Sciatic nerve (tissue), 2 donors: ENCODE measurements around the gene ATP5PO. TPM values are rescaled to one million over a fixed set of nuclear protein-coding genes. Genes with fewer than 3 reads are reported as not detected.

Experiments
- ATAC-seq: fragments of 200-7000 bp; cut with Tn5 transposase; one replicate; pipeline ENCODE4 v1.9.1; 2020; ENCODE audit warnings: mild to moderate bottlenecking, moderate library complexity
- DNase-seq: peaks from one replicate; pipeline ENCODE4 v3.0.0-alpha.2; 2020; ENCODE audit warnings: low spot score
- intact Hi-C: fragments of 100-400 bp; cut with DNase I; formaldehyde crosslinking; loops from one replicate; pipeline ENCODE4 v1.14.2; 2022
- total RNA-seq: library from RNA; stranded (reverse); fragmentation: NEBNext Ultra II Directional; extraction: Animal tissue kit (Norgen Biotek cat#: 25700); gene quantifications from one replicate; pipeline ENCODE4 v1.2.1, GENCODE V29; 2021
- donor health status: DM: no; HTN: no; CAD: no.
- donor health status: DM: no; HTN: no; CAD: no.

Gene ATP5PO
- total RNA-seq, 1 donor from 2014 or later = 112 TPM

GRCh38 chr21:33857846-33858666 is 57.5 kb downstream of the ATP5PO start:
- intact Hi-C loops = no loop called here
- no peak for DNase-seq
- ATAC-seq = peak; percentile 6

- ATAC-seq (no peak), DNase-seq (no peak)
- intact Hi-C loops = no loop called here
These were observed 58.6 kb downstream of the ATP5PO start for GRCh38 chr21:33856893-33857527.

- DNase-seq (peak; percentile 33), ATAC-seq (no peak)
- intact Hi-C loops = no loop called here
These were observed 60.4 kb downstream of the ATP5PO start for GRCh38 chr21:33855190-33855589.

DNA sequence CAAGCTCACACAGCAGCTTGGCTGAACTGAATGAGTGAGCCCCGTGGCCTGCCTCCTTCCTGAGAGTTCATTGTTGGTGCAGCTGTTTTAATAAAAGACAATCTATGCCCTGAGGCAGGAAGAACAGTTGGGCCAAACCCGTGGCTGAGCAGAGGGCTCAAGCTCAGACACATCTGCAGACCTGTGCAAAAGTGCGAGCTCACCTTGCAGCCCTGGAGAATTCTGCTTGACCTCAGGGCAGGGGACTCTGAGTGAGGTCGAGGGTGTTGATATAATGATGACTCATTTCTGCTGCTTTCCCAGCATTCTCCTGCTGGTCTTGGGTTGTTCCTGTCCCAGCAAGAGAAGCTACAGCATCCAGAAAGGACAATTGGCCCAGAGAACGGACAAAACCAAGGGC is 61.0 kb downstream of the ATP5PO start:
- intact Hi-C loops = no loop called here
- ATAC-seq (no peak), DNase-seq (no peak)

Other genes starting within 250 kb of the ATP5PO start
- gene MRPS6, start 157.8 kb upstream of the ATP5PO start, total RNA-seq = 142 TPM
- gene SLC5A3, start 157.8 kb upstream of the ATP5PO start, total RNA-seq = 67.7 TPM